Gastroesophageal sphincter (tissue), 3 donors: ENCODE data around the gene DDX1.

Experiments used
- CTCF ChIP-seq, 4 experiments: fragments of 200-600 bp in 2 of 4; fragments of 450-650 bp in 2 of 4; sonication (generic) in 1 of 4; IDR thresholded peaks; one replicate each; pipeline ENCODE4 v1.5.1; 2017 to 2019; ENCODE audit warnings: antibody characterized with exemption in 4 of 4, mild to moderate bottlenecking in 2 of 4, moderate library complexity in 2 of 4
- POLR2AphosphoS5 ChIP-seq: sonication (generic); formaldehyde crosslinking; IDR thresholded peaks from one replicate; pipeline ENCODE4 v1.6.1; 2017; ENCODE audit warnings: antibody characterized with exemption

- no peak for TF ChIP-seq POLR2AphosphoS5
- no peak for TF ChIP-seq CTCF (IDR thresholded peaks at IDR 0.05)
Observed at GRCh38 chr2:15582710-15583357, 8.8 kb upstream of the DDX1 start.
